Renal pelvis (tissue), 4 donors: Measurements from ENCODE around the gene FOXP1. TPM values are rescaled to one million over a fixed set of nuclear protein-coding genes. Genes with fewer than 3 reads are reported as not detected.
A peak's percentile ranks its signal among the peaks of the same experiment; 100 is the strongest.
"Not testable (repeated sequence)": the region's sequence is repeated elsewhere in the genome, so short reads cannot be mapped to it uniquely, and the experiment has no call there.

Experiments used
- DNase-seq: peaks from one replicate; pipeline ENCODE4 v3.0.0-alpha.2; 2013
- polyA plus RNA-seq, 3 donors: library from polyadenylated mRNA; unstranded; fragments of 120-200 nt; gene quantifications; one replicate each; pipeline ENCODE4 v1.2.1, GENCODE V29; 2013; ENCODE audit not compliant: insufficient read length in 3 of 3

FOXP1 gene
- polyA plus RNA-seq, 3 donors: 33.6 to 43.2 (median 40.6) TPM

- DNase-seq: no peak
These were observed 598.6 kb downstream of the FOXP1 start for GRCh38 chr3:70984776-70985482.

- peak; percentile 41 for DNase-seq
These were observed 600.8 kb downstream of the FOXP1 start for GRCh38 chr3:70982700-70983140.

- no peak for DNase-seq
These were observed 601.2 kb downstream of the FOXP1 start for GRCh38 chr3:70982284-70982683.

DNA sequence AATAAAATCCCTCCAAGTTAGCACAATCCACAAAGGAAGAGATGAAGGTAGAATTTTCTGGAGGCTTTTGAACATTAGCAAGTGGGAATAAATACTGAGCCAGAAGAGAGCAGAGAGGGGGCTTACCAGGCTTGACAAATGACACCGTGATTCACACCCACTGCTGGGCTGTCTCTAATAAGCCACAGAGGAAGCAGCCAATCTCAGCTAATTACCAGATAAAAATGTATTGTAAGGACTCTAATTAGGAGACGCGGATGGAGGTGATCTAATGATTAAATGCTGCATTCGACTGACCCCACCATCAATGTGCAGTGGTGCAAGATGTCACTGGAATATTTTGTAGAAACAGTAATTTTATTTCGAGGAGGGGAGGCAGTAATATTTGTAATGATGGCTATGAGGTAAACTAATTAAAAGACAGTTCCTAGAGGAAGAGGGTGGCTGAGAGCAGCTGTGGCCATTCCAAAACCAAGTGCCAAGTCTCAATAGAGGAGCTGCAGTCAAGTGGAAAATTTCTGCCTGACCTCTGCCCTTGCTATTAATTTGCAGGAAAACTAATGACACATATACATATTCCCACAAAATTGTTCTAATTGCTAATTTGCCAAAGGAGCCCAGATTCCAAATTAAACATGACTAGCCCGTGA is 602.2 kb downstream of the FOXP1 start:
- DNase-seq: no peak

DNA sequence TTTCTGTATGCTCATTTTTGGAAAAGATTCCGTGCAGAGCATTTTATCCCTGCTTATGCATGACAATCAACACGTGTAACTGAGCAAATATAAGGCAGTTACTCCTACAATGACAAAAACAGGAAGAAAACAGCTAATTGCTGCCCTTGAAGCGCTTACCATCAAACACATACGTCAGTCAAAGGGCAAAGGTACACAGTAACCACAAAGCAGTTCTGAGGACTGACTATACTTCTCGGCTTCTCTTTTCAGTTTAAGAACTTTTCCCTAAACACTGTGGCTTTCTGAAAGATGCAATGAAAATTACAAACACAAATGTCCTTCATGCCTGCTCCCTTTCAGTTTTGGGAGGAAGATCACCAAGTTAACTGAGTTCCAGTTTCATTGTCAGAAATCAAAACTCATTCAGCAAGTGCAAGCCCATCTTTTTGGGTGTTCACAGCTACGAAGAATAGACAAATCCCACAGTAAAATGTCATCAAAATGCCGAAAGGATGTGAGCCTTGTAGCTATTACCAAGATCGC is 602.8 kb downstream of the FOXP1 start:
- DNase-seq: no peak

GRCh38 chr3:70979983-70980645 is 603.4 kb downstream of the FOXP1 start:
- DNase-seq: no peak

GRCh38 chr3:70977712-70978111 is 605.8 kb downstream of the FOXP1 start:
- no peak for DNase-seq

GRCh38 chr3:70975981-70976380 is 607.5 kb downstream of the FOXP1 start:
- not testable (repeated sequence) for DNase-seq

GRCh38 chr3:70974747-70975146 is 608.8 kb downstream of the FOXP1 start:
- no peak for DNase-seq

GRCh38 chr3:70973558-70973957 is 610.0 kb downstream of the FOXP1 start:
- no peak for DNase-seq

GRCh38 chr3:70972855-70973254 is 610.7 kb downstream of the FOXP1 start:
- no peak for DNase-seq

DNA sequence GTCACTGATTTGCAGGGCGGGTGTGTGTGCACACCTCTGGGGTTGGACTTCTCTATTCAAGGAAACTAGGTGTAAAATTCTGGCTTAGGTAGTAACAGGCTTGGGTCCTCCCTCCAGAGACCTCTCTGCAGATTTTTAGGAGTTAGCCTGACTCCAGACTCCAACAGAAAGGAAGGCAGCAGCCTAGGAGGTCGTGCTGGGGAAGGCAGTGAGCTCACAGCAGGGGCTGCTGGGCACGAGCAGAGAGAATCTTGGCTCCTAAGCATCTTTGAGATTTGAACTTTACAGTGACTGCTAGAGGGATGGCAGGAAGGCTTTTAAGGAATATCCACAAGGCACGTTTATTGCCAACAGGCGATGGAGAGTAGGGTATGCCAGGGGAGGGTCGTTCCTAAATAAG is 612.6 kb downstream of the FOXP1 start:
- DNase-seq: no peak

- no peak for DNase-seq
These were observed 613.4 kb downstream of the FOXP1 start for GRCh38 chr3:70970171-70970570.

GRCh38 chr3:70963431-70964275 is 619.9 kb downstream of the FOXP1 start:
- no peak for DNase-seq

DNA sequence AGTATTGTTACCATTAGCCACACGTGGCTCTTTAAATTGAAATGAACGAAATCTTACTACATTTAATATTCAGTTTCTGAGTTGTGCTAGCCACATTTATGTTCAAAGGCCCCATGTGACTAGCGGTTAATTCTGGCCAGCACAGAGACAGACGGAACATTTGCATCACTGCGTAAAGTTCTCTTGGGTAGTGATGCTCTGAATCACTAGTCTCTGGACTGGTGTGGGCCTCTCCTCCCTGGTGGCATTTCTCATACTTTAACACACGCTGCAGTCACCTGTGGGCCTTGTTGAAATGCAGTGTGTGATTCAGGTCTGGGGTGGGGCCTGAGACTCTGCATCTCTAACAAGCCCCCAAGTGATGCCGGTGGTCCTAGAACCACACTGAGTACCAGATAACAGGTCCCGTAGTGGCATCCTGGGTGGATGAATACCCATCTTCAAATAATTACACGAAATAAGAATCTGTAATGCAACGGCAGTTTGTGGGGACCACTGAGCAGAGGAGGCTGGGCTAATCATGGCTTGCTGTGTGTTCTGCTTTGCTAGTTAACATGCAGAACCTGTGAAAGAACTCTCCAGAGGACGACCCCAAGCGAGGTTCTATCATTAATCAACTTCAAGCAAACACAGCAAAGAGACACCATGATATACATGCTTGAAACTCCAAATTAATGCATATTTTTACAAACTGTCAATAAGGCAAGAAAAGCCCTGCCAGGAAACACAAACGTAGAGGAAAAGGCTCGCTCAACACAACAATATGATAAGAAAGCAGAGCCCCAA is 623.8 kb downstream of the FOXP1 start:
- DNase-seq: no peak

- DNase-seq: no peak
These were observed 631.3 kb downstream of the FOXP1 start for GRCh38 chr3:70952033-70952747.

GRCh38 chr3:70951316-70951715 is 632.2 kb downstream of the FOXP1 start:
- no peak for DNase-seq

DNA sequence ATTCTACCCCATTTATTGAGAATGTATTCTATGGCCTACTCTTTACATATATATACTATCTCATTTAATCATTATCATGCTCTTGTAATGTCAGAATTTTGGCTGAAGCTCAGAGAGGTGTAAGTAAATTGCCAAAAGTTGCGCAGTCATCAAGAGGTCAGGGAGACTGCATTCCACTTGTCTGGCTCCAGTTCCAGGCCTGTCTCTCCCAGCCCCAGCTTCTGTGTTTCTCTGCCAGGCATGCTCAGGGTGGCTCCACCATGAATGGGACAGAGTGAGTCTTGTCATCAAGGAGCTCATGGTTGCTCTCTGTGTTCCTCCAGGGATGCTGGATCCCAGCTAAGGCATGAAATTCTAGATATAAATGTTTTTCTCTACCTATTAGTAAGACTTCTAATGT is 635.9 kb downstream of the FOXP1 start:
- no peak for DNase-seq

GRCh38 chr3:70943886-70944285 is 639.6 kb downstream of the FOXP1 start:
- DNase-seq: no peak

DNA sequence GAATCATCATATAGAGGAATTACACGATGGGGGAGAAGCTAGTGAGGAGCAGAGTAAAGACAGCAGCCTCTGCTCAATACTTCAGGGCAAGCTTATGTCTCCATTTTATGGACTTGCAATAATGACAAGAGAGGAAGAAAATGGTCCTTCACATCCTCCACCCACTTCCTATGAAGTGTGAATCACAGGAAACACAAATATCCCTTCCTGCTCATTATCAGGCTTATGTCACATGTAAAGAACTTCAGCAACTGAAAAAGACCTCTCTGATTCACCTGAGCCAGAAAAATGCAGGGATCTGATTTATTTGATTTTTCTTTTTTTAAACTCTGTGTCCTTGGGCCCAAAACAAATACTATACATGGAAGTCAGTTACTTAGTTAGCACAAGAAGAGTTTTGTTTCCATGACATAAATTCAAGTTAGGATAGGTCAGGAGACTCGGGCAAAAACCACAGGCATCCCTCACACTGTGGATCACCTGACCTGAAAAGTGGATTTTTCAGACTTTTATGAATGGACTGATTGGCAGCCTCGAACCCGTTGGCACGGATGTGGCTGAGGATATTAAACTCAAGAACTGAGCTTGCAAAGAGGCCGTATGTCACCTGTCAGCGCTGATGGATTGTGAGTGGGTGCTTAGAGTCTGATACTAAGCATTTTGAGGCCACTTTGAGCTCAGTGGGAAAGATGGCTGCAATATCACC is 650.3 kb downstream of the FOXP1 start:
- DNase-seq: no peak
